Measurements from ENCODE around the gene HMGB2.

GRCh38 chr4:173325007-173325736 lies 9.0 kb downstream of the HMGB2 start:
- TF ChIP-seq EZH2 (IDR thresholded peaks at IDR 0.05; ENCODE audit: low read depth, unreplicated experiment) (no peak), CTCF (conservative IDR thresholded peaks at IDR 0.05; ENCODE audit: low read depth in 2 of 2) (no peak), EZH2phosphoT487 (IDR thresholded peaks at IDR 0.05; ENCODE audit: unreplicated experiment) (no peak), JUNB (IDR thresholded peaks at IDR 0.05; ENCODE audit: unreplicated experiment) (no peak), POLR2AphosphoS5 (IDR thresholded peaks at IDR 0.05; ENCODE audit: low read depth) (no peak), REST (IDR thresholded peaks at IDR 0.05; ENCODE audit: unreplicated experiment) (no peak), STAT1 (IDR thresholded peaks at IDR 0.05; ENCODE audit: unreplicated experiment) (no peak), CREB1 (CRISPR knock-in tag; IDR thresholded peaks at IDR 0.05; ENCODE audit: low read depth) (no peak), ETS1 (IDR thresholded peaks at IDR 0.05) (no peak), NANOG (IDR thresholded peaks at IDR 0.05; ENCODE audit: borderline replicate concordance) (no peak), ZNF114 (CRISPR knock-in tag; IDR thresholded peaks at IDR 0.05) (no peak), ZNF331 (CRISPR knock-in tag; IDR thresholded peaks at IDR 0.05; ENCODE audit: low read depth) (no peak)

All from GM23338 (cell line).